GM19452 (cell line): Measurements from ENCODE around the gene NAPG.
"Not testable (repeated sequence)": the region's sequence is repeated elsewhere in the genome, so short reads cannot be mapped to it uniquely, and the experiment has no call there.

Source experiments
- ATAC-seq: cut with Tn5 transposase; IDR thresholded peaks from one replicate; pipeline ENCODE4 v1.9.1; 2021; ENCODE audit not compliant: unreplicated experiment

Gene NAPG

GRCh38 chr18:10525697-10526560 lies at the start of gene NAPG:
Gene NAPG, plus strand, starts transcription at chr18:10526027. Its CDS starts 76 bp downstream, at chr18:10526103.
- peak; percentile 77 for ATAC-seq

- no peak for ATAC-seq
Observed at GRCh38 chr18:10476338-10476791, 49.5 kb upstream of the NAPG start.

GRCh38 chr18:10477121-10477862 lies 48.5 kb upstream of the NAPG start:
- ATAC-seq = no peak

GRCh38 chr18:10477863-10478260 lies 48.0 kb upstream of the NAPG start:
- no peak for ATAC-seq

GRCh38 chr18:10481831-10482230 lies 44.0 kb upstream of the NAPG start:
- ATAC-seq = no peak

- no peak for ATAC-seq
Observed at GRCh38 chr18:10482363-10482984, 43.4 kb upstream of the NAPG start.

DNA sequence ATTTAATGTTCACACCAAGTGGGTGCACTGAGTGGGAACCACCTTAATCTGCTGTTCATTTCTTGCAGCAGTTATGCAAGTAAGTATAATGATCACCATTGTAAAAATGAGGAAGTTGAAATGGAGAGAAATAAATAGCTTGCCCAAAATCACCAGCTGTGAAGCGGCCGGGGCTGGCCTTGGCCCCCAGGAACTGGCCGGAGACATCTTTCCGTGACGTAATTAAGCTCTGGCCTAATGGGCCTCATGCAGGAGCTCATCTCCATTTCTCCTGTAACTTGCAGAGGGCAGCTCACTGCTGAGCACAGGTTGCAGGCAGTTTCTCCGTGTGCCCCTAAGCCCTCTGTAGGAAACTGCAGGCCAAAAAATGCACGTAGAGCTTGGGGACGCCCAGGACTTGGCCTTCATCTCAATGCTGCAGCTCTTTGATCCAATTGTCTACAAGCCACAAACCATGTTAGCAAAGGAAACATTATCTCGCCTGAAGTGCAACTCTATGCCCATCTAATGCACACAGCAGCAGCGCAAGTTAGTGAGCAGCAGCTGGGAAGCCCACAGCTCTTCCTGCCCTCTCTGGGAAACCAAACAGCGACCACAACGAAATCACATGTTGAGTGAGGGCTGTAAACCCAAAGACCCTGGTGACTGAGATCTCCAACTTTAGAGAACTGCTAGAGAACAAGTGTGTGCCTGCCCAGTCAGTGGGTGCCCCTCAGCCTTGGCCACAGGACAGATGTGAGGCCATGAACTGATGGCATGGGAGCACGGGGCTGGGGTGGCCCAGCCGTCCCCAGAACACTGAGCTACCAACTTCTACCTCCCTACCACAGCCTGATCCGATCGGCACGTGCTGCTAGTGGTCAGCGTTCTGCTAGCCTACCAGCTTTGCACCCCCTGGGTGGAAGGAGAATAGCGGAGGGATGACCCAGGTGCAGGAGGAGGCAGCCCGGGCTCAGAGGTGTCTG lies 42.6 kb upstream of the NAPG start:
- peak; percentile 86 for ATAC-seq

DNA sequence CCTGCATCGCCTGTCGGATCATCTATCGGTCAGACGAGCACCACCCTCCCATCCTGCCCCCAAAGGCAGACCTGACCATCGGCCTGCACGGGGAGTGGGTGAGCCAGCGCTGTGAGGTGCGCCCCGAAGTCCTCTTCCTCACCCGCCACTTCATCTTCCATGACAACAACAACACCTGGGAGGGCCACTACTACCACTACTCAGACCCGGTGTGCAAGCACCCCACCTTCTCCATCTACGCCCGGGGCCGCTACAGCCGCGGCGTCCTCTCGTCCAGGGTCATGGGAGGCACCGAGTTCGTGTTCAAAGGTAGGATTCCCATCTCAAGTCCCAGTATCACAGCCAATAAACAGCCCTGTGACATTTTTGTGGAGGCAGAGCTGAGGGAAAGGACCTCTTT lies 40.4 kb upstream of the NAPG start:
- no peak for ATAC-seq

GRCh38 chr18:10486362-10486761 lies 39.5 kb upstream of the NAPG start:
- ATAC-seq = no peak

- no peak for ATAC-seq
Observed at GRCh38 chr18:10487154-10487553, 38.7 kb upstream of the NAPG start.

GRCh38 chr18:10488017-10488416 lies 37.8 kb upstream of the NAPG start:
- no peak for ATAC-seq

DNA sequence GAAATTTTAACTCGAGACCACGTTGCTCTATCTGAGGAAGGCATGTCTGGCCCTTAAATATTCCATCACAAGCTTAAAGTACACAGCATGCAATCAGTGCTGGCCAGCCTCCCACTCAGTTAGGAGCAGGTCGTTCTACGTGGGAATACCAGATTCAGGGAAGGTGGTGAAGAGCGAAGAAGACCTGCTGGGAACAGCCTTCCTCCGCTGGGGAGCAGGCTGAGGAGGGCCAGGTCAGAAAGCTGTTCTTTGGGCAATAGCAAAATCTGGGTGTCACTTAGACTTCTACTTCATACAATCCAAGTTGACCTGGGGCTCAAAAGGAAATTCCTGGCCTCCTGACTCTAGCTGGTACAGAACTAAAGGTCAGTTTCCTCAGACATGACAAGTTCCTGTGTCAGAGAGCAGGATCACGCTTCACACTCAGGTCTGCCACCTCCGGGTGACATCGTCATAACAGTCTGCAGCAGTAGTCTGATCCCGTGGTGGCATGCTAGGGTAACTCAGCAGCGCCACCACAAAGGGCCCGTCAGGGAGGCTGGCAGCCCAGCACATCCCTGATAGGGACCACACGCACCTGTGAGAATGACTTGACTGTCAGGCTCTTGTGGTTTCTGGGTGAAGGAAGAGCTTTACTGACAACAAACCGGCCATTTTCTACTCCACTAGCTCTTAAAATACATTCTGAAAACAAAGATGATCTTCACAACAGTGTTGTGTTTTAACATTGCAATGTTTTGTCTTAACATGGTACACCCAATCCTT lies 35.2 kb upstream of the NAPG start:
- ATAC-seq = peak; percentile 97

DNA sequence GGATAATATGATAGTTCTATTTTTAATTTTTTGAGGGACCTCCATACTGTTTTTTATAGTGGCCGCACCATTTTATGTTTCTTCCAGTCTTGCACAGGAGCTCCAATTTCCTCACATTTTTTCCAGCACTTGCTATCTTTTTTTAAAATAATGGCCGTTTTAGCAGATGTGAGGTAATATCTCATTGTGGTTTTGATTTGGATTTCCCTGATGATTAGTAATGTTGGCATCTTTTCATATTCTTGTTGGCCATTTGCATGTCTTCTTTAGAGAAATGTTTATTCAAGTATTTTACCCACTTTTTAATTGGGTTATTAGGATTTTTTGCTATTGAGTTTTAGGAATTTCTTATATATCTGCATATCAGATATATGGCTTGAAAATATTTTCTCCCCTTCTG lies 29.9 kb upstream of the NAPG start:
- ATAC-seq = no peak

- ATAC-seq = no peak
Observed at GRCh38 chr18:10497206-10497749, 28.5 kb upstream of the NAPG start.

DNA sequence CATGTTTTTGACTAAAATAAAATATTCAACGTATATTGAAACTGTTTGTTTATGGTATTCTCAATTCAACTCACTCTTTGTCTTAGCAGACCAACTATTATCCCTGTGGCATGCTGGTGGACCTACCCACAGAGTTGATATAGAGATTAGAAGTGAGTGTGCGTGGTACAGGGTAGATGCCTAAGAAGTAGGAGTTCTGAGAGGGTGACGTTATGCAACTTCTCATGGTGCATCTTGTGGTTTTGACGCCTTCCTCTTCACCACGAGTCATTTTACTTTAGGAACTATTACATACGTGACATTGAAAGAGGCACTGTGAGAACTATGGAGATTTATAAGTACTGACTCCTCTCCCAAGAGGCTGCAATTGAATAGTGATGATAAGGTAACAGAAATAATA lies 26.6 kb upstream of the NAPG start:
- no peak for ATAC-seq

- ATAC-seq = no peak
Observed at GRCh38 chr18:10500038-10500437, 25.8 kb upstream of the NAPG start.

DNA sequence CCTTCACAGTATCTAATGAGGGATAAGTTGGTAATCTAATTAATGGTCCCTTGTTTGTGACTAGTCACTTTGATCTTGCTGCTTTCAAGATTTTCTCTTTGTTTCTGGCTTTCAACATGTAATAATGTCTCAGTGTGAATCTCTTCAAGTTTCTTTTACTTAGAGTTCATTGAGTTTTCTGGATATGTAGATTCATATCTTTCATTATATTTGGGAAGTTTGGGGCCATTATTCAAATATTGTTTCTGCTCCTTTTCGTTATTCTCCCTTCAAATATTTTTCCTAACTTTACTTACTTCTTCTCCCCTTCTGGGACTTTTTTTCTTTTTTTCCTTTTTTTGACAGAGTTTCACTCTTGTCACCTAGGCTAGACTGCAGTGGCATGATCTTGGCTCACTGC lies 21.1 kb upstream of the NAPG start:
- ATAC-seq = no peak

DNA sequence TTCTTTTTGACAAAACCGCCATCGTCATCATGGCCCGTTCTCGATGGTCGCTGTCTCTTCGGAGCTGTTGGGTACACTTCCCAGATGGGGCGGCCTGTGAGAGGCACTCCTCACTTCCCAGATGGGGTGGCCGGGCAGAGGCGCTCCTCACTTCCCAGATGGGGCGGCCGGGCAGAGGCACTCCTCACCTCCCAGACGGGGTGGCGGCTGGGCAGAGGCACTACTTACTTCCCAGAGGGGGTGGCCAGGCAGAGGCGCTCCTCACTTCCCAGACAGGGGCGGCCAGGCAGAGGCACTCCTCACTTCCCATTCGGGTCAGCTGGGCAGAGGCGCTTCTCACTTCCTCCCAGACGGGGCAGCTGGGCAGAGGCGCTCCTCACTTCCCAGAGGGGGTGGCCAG lies 19.9 kb upstream of the NAPG start:
- ATAC-seq = not testable (repeated sequence)

GRCh38 chr18:10508591-10508990 lies 17.2 kb upstream of the NAPG start:
- no peak for ATAC-seq

DNA sequence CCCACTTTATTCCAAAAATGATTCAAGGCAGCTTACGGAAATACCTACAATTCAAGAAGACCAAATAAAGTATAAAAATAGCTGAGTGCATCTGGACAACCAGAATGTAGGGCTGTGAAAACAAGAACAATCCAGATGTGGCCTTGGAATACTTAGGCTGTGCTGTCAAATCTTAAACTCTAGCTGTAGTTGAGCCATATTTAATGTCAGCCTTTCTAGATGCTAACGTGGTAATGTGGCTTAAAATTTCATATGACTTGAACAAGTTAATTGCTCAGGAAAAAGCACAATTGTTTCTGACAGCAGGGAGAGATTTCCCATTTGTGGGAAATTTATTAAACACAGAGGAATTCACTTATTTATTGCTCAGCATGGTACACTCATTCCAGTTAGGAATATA lies 14.6 kb upstream of the NAPG start:
- ATAC-seq = no peak
